ENCODE measurements around the gene CREM.

The CREM gene

DNA sequence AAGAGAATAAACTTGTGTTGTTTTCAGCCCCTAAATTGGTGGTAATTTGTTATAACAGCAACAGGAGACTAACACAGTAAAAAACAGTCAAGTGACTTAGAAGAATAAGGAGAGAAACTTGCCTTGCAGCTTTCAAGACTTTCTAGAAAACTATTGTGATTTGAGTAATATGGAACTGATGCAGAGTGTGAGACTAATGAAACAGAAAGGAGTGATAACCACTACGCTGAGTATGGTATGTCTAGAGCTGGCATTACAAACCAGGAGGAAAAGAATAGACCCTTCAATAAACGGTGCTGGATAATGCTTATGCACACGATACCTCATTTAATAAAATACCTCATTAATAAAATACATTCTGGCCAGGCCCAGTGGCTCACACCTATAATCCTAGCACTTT lies 99.9 kb downstream of the CREM start:
- TF ChIP-seq, protein P1, sequence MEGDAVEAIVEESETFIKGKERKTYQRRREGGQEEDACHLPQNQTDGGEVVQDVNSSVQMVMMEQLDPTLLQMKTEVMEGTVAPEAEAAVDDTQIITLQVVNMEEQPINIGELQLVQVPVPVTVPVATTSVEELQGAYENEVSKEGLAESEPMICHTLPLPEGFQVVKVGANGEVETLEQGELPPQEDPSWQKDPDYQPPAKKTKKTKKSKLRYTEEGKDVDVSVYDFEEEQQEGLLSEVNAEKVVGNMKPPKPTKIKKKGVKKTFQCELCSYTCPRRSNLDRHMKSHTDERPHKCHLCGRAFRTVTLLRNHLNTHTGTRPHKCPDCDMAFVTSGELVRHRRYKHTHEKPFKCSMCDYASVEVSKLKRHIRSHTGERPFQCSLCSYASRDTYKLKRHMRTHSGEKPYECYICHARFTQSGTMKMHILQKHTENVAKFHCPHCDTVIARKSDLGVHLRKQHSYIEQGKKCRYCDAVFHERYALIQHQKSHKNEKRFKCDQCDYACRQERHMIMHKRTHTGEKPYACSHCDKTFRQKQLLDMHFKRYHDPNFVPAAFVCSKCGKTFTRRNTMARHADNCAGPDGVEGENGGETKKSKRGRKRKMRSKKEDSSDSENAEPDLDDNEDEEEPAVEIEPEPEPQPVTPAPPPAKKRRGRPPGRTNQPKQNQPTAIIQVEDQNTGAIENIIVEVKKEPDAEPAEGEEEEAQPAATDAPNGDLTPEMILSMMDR (IDR thresholded peaks at IDR 0.05; ENCODE audit: low read depth, low read length): no peak
- DNase-seq (ENCODE audit: extremely low read depth, low read depth): no peak

DNA sequence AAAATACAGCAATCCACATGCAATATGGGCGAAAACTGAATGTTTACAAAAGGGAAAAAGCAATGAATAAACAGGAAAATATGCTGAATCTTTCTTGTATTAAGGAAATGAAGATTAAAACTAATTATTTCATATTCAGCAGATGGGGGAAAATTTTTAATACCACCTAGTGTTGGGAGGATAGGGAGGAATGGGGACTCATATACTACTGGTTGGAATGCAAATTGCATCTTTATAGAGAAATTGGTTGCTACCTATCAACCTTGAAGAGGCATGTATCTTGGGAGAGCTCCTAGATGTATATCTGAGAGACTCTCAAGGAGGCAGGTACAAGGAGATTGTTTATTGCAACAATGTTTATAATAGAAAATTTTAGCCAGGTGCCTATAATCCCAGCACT lies 101.4 kb downstream of the CREM start:
- no peak for DNase-seq (ENCODE audit: extremely low read depth, low read depth)
- TF ChIP-seq, protein P1 (IDR thresholded peaks at IDR 0.05; ENCODE audit: low read depth, low read length): no peak; the same call in 1 of the 2 replicates

GRCh38 chr10:35231646-35232045 lies 105.0 kb downstream of the CREM start:
- DNase-seq (ENCODE audit: extremely low read depth, low read depth): no peak
- TF ChIP-seq, protein P1 (IDR thresholded peaks at IDR 0.05; ENCODE audit: low read depth, low read length): no peak

- no peak for DNase-seq (ENCODE audit: extremely low read depth, low read depth)
These were observed 105.9 kb downstream of the CREM start for GRCh38 chr10:35232527-35232926.

GRCh38 chr10:35234073-35234472 lies 107.4 kb downstream of the CREM start:
- no peak for DNase-seq (ENCODE audit: extremely low read depth, low read depth)
- TF ChIP-seq, protein P1 (IDR thresholded peaks at IDR 0.05; ENCODE audit: low read depth, low read length): no peak

More at GRCh38 chr10:35232527-35232926, 105.9 kb downstream of the CREM start:
- TF ChIP-seq, protein P1 (IDR thresholded peaks at IDR 0.05; ENCODE audit: low read depth, low read length): no peak

DNA sequence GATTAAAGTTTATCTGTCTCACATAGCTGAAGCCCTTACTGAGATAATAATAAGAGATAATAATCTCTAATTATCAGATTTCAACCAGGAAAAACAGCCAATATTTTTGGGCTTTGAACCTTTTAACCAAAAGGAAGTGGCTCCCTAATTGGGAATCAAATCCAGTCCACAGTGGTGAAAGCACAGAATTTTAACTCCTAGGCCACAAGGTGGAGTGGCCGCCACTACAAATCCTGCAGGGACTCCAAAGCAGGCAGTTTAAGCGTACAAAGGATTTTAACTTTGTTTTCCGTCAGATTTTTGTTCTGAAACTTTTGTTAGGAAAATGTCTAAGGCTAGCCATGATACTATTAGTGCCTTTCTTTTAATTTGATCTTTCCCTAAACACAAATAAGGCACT lies 110.1 kb downstream of the CREM start:
- no peak for DNase-seq (ENCODE audit: extremely low read depth, low read depth)

DNA sequence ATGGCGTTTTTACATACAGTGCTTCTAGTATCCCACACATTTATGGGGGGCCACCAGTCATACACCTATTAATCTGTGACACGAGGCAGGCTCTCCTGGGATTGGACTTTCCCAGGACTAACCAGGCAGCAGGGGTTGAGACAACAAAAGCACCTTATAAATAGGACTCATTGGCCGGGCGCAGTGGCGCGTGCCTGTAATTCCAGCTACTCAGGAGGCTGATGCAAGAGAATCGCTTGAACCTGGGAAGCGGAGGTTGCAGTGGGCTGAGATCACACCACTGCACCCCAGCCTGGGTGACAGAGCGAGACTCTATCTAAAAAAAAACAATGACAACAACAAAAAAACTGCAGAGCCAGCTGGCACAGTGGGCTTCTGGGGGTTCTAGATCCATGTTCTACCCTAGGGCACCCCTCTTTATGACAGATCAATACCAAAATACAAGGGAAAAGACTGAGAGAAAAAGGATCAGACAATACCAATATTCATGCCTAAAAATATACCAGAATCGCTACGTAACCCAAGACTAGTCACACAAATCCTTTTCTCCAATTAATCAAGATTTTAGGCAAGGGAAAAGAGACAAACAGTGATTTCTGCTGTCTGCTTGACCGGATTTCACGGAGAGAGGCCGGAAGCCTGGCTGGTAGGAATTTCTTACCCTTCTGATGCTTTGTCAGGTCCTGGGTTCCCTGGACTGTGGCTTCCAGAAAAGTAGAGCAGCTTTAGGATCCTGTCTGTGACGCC lies 111.3 kb downstream of the CREM start:
- DNase-seq (ENCODE audit: extremely low read depth, low read depth): no peak
- TF ChIP-seq, protein P1 (IDR thresholded peaks at IDR 0.05; ENCODE audit: low read depth, low read length): no peak

More for the DNA sequence above, 110.1 kb downstream of the CREM start:
- TF ChIP-seq, protein P1 (IDR thresholded peaks at IDR 0.05; ENCODE audit: low read depth, low read length): peak; percentile 26

Data from AG09319 (cell line).